BE2C (cell line): ENCODE data around the gene KCNJ14. TPM values are rescaled to one million over a fixed set of nuclear protein-coding genes. Genes with fewer than 3 reads are reported as not detected.

ENCODE experiments used
- DNase-seq: peaks from one replicate; pipeline ENCODE4 v3.0.0-alpha.2; 2020
- H3K27me3 ChIP-seq: fragments of 250-450 bp; sonication (Bioruptor Pico); 2 replicates; pipeline ENCODE4 v1.5.1; 2020; ENCODE audit warnings: mild to moderate bottlenecking
- H3K36me3 ChIP-seq: fragments of 250-450 bp; sonication (Bioruptor Pico); 2 replicates; pipeline ENCODE4 v1.5.1; 2020; ENCODE audit warnings: mild to moderate bottlenecking
- H3K4me1 ChIP-seq: fragments of 250-450 bp; sonication (Bioruptor Pico); 2 replicates; pipeline ENCODE4 v1.5.1; 2020
- H3K4me3 ChIP-seq: 2 replicates; pipeline ENCODE4 v1.5.1; 2011; ENCODE audit warnings: low read depth, low read length
- H3K9me3 ChIP-seq: fragments of 250-450 bp; sonication (Bioruptor Pico); 2 replicates; pipeline ENCODE4 v1.5.1; 2020
- polyA plus RNA-seq: library from polyadenylated mRNA; unstranded; fragments of >200 nt; gene quantifications from one replicate; pipeline ENCODE4 v1.2.1, GENCODE V29; 2012; ENCODE audit warnings: low read depth, missing spikeins; ENCODE audit not compliant: insufficient read length, insufficient read depth
- TF ChIP-seq, protein P1 (sequence below): IDR thresholded peaks from 2 replicates; pipeline ENCODE4 v1.5.1; 2012; ENCODE audit warnings: mild to moderate bottlenecking, low read depth, low read length

Gene KCNJ14
- 4.9 TPM for polyA plus RNA-seq

DNA sequence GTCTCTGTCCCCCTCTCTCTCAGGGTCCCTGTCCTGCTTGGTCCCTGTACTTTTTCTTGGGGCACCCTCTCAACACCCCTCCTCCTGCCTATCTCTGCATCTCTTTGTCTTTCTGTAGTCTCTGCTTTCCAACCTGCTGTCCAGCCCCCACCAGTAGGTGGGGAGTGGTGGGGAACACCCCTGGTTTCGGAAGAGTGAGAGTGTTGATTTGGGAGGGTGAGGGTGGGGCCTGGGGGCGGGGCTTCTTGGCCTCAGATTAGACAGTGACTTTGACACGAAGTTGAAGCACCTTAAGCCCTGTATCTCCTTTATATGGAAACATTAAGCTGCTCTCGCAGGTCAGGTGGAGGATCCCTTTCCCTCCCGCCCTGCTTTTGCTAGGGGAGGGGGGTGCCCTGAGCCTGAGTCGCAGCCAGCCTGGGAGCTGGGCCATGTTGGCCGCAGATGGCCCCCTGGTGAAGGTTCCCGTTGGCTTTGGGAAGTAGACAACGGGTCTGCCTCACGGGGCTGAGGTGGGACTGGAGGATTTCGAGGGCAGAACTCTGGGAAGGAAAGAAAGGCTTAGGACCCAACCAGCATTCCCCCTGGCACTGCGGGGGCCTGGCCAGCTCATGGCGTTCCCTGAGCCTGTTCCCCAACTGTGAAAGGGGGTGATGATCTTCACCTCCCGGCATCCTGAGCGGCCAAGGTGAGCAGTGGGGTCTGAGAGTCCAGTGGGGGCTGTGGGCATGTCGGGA is at the start of gene KCNJ14:
Gene KCNJ14, plus strand, starts transcription at position 404 of the 737 bp plus-strand sequence. CDS start 6,151 bp downstream, outside the sequence.
- TF ChIP-seq, protein P1, sequence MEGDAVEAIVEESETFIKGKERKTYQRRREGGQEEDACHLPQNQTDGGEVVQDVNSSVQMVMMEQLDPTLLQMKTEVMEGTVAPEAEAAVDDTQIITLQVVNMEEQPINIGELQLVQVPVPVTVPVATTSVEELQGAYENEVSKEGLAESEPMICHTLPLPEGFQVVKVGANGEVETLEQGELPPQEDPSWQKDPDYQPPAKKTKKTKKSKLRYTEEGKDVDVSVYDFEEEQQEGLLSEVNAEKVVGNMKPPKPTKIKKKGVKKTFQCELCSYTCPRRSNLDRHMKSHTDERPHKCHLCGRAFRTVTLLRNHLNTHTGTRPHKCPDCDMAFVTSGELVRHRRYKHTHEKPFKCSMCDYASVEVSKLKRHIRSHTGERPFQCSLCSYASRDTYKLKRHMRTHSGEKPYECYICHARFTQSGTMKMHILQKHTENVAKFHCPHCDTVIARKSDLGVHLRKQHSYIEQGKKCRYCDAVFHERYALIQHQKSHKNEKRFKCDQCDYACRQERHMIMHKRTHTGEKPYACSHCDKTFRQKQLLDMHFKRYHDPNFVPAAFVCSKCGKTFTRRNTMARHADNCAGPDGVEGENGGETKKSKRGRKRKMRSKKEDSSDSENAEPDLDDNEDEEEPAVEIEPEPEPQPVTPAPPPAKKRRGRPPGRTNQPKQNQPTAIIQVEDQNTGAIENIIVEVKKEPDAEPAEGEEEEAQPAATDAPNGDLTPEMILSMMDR, result no peak
- H3K27me3 ChIP-seq, result no peaks in the 10 kb centered on the region
- H3K36me3 ChIP-seq, result peaks cover 51% of the 10 kb centered on the region
- no peaks in the 10 kb centered on the region for H3K4me1 ChIP-seq
- no peaks in the 10 kb centered on the region for H3K9me3 ChIP-seq
- no peak within 1 kb of the TSS for H3K4me3 ChIP-seq
- DNase-seq, result no peak

DNA sequence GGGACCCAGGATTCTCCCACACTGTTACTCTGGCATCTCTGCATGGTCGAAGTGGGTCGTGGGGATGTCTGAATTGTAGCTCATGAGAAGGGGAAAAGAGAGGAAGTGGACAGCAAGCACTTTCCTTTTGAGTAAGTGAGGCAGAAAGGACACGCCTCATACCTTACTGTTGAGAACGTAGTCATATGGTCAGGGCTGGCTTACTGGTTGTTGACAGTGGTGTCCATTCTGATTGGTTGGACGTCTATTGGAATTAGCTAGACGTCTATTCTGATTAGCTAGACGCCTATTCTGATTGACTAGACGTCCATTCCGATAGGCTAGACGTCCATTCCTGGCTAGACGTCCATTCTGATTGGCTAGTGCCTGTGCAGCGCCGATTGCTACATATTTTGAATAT is 49.5 kb upstream of the KCNJ14 start:
- no peak overlapping the region for H3K4me3 ChIP-seq
- no peaks in the 10 kb centered on the region for H3K27me3 ChIP-seq
- peaks cover 5% of the 10 kb centered on the region for H3K4me1 ChIP-seq
- no peak for DNase-seq
- no peaks in the 10 kb centered on the region for H3K36me3 ChIP-seq
- TF ChIP-seq, protein P1, result no peak
- H3K9me3 ChIP-seq, result no peaks in the 10 kb centered on the region

DNA sequence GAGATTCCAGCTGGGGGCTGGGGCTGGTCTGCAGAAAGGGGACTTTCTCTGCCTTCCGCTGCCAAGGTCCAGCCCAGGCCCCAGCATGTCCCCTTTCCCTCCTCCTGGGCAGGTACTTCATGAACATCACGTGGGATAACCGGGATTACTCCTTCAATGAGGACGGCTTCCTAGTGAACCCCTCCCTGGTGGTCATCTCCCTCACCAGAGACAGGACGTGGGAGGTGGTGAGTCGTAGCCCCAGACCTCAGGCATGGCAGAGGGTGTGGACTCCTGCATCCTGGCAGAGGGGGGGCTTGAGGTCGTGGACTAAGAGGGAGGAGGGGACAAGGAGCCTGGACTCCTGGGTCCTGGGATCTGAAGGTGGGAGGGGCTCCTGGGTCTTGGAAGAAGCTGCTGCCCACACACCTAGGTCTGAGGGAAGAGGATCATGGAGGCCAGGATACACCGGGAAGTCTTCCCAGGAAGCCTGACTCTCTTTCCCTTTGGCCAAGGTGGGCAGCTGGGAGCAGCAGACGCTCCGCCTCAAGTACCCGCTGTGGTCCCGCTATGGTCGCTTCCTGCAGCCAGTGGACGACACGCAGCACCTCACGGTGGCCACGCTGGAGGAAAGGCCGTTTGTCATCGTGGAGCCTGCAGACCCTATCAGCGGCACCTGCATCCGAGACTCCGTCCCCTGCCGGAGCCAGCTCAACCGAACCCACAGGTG is 41.3 kb upstream of the KCNJ14 start:
- no peaks in the 10 kb centered on the region for H3K9me3 ChIP-seq
- H3K4me1 ChIP-seq, result no peaks in the 10 kb centered on the region
- H3K4me3 ChIP-seq, result peak overlapping the region; percentile 10
- H3K36me3 ChIP-seq, result no peaks in the 10 kb centered on the region
- no peak for DNase-seq
- H3K27me3 ChIP-seq, result peaks cover 5% of the 10 kb centered on the region
- TF ChIP-seq, protein P1, result no peak

DNA sequence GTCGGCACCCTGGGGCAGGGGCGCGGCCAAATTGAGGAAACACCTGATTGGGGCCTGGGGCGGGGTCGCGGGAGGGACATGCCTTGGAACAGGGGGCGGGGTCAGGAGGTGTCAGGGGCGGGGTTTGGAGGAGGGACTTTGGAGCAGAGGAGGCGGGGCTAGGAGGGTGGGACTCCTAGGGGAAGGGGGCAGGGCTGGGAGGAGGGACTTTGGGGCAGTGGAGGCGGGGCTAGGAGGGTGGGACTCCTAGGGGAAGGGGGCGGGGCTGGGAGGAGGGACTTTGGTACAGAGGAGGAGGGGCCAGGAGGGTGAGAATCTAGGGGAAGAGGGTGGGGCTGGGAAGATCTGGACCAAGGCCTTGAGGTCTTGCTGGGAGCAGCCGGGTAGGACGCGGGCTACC is 40.0 kb upstream of the KCNJ14 start:
- DNase-seq, result peak; percentile 87
- Histone ChIP-seq H3K27me3 (peaks cover 5% of the 10 kb centered on the region), H3K4me1 (no peaks in the 10 kb centered on the region), H3K4me3 (no peak overlapping the region), H3K36me3 (no peaks in the 10 kb centered on the region), H3K9me3 (no peaks in the 10 kb centered on the region)
- TF ChIP-seq, protein P1, result no peak

DNA sequence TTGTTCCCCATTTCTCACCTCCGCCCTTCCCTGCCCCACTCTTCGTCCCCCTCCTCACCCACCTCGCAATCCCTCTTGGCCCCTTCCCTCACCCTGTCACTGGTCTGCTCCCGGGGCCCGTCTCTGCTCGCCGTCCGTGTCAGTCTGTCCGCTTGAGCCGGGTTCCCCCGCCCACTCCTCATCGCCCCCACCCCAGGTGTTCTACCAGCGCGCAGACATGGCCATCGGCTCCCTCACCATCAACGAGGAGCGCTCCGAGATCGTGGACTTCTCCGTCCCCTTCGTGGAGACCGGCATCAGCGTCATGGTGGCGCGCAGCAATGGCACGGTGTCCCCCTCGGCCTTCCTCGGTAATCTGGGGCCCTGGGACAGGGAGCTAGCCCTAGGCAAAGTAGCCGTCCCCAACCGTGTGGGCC is 39.6 kb upstream of the KCNJ14 start:
- Histone ChIP-seq H3K4me1 (no peaks in the 10 kb centered on the region), H3K9me3 (no peaks in the 10 kb centered on the region), H3K4me3 (no peak overlapping the region), H3K27me3 (peaks cover 5% of the 10 kb centered on the region), H3K36me3 (no peaks in the 10 kb centered on the region)
- TF ChIP-seq, protein P1, result no peak
- no peak for DNase-seq

DNA sequence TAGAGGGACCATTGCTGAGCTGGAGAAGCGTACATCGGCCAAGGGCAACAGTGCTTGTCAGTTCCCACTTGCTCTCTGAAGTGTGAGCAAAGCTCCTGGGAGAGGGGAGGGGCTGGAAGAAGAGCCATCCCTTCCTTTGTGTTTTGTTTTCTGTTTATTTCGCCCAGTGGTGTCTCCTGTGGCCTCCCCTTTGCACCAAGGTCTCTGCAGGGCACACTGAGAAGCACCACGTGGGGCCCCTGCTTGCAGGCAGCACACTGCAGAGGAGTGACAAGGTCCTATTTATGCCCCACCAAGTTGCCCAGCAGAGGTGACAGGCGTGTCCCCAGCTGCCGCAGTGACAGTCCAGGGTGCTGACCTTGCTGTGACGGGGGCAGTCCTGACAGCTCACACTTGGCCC is 38.0 kb upstream of the KCNJ14 start:
- no peak for DNase-seq
- Histone ChIP-seq H3K9me3 (no peaks in the 10 kb centered on the region), H3K27me3 (peaks cover 5% of the 10 kb centered on the region), H3K4me1 (no peaks in the 10 kb centered on the region), H3K4me3 (no peak overlapping the region), H3K36me3 (no peaks in the 10 kb centered on the region)
- TF ChIP-seq, protein P1, result no peak
